Activated CD4-positive, alpha-beta T cell treated with anti-CD3 and anti-CD28 coated beads, Interleukin-2, amount 10 ng/mL, durations not matched to agents 7 days and 5 days (primary cell): ENCODE measurements around the gene TSPAN2. TPM values are rescaled to one million over a fixed set of nuclear protein-coding genes. Genes with fewer than 3 reads are reported as not detected.

Experiments used
- CTCF ChIA-PET: fragments of 350-600 bp; sonication (Branson Sonifier 250); formaldehyde crosslinking; loops from one replicate; lab custom pipeline; 2021; ENCODE audit warnings: antibody characterized with exemption; lab: Charles Lee
- POLR2A ChIA-PET: fragments of 350-600 bp; sonication (Branson Sonifier 250); formaldehyde crosslinking; loops from one replicate; lab custom pipeline; 2021; ENCODE audit warnings: antibody characterized with exemption; lab: Charles Lee
- DNase-seq: peaks from one replicate; pipeline ENCODE4 v3.0.0-alpha.2; 2020
- H3K27ac Mint-ChIP-seq: one replicate; pipeline ENCODE4 v1.8.0; 2021; ENCODE audit warnings: mild to moderate bottlenecking, moderate library complexity, mixed read lengths
- H3K27me3 Mint-ChIP-seq: one replicate; pipeline ENCODE4 v1.8.0; 2021; ENCODE audit warnings: mixed read lengths
- H3K36me3 Mint-ChIP-seq: one replicate; pipeline ENCODE4 v1.8.0; 2021; ENCODE audit warnings: low read depth, mixed read lengths
- H3K4me1 Mint-ChIP-seq: one replicate; pipeline ENCODE4 v1.8.0; 2021; ENCODE audit warnings: mixed read lengths
- H3K4me3 Mint-ChIP-seq: one replicate; pipeline ENCODE4 v1.8.0; 2021; ENCODE audit warnings: mild to moderate bottlenecking, moderate library complexity, mixed read lengths
- H3K9me3 Mint-ChIP-seq: one replicate; pipeline ENCODE4 v1.8.0; 2021; ENCODE audit warnings: mixed read lengths
- total RNA-seq, 2 experiments: library from RNA; stranded (reverse); gene quantifications; one replicate each; pipeline ENCODE4 v1.2.3, GENCODE V29; 2021

TSPAN2 gene
- total RNA-seq, 2 experiments from 2014 or later, result 2.4 to 3.5 TPM

DNA sequence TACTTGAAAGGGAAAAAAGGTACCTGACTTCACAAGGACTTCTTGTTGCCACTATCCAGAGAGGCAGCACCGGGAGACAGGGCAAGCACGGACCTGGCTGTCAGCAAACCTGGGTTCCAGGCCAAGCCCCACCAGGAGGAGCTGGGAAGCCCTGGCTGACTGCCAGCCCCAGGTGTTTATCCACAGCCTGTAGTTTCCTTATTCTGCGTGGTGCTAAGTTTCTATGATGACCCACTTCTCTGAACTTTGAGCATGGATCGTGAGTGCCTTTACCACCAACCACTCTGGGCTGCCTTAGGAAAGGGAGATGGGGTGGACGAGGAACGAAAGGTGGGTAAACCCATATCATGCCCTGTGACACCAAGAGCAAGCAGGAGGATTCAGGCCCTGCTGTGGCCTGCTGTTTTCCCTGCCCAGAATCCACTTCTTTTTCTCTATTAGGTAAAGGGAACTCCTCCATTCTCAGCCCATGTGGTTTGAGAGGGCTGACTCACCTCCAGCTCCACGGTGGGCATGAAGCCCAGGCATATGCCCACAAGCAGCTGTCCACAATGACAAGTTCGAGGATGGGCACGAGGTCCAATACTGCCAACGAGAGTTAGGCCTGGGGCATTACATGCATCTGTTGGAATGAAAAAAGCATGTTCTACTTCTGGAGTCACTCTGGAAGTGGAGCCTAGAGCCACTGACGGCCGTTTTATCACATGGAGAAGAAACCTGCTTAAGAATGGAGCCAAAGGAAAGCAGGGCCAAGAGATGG is 20.3 kb downstream of the TSPAN2 start:
- POLR2A ChIA-PET, result no interaction called here
- DNase-seq, result no peak
- H3K36me3 Mint-ChIP-seq, result peaks cover 2% of the 10 kb centered on the region
- H3K27me3 Mint-ChIP-seq, result no peaks in the 10 kb centered on the region
- H3K4me3 Mint-ChIP-seq, result no peak overlapping the region
- CTCF ChIA-PET, result interaction anchor here (1.0 kb wide), 1 partner anchor 17 kb away, joined by 3 read pairs; no protein-coding TSS in a partner anchor
- H3K9me3 Mint-ChIP-seq, result peaks cover 6% of the 10 kb centered on the region
- no peak overlapping the region for H3K27ac Mint-ChIP-seq
- peaks cover 29% of the 10 kb centered on the region for H3K4me1 Mint-ChIP-seq

DNA sequence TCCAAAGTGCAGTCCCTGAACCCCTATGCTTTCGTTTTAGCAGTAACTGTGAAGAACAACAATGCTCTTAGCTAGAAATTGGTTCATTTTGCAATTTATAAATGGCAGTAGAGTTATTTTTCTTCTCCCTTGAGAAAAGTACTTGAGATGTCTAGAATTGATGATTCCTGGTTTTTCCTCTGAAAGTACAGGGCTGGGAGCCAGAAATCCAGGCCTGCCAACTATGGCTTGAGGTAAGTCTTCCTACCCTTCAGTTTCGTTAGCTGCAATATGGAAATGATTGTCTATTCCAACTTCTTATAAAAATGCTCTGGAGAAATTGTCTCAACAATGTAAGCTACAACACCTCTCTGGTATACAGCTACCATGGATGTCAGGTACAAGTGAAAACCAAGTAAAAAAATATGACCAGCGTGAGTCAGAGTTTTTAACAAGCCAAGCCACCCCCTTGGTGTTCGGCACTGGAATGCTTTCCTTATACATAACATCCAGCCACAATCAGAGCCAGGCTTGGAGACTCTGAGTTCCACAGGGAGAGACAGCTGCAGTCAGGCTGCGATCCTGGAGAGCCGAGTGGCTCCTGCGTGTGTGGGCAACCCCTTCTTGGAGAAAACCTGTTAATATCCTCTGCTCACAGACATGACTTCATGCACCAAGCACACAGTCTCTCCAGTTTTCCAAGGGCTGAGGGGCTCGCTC is 22.0 kb downstream of the TSPAN2 start:
- POLR2A ChIA-PET, result interaction anchor here (0.6 kb wide), 1 partner anchor 16 kb away, joined by 5 read pairs; no protein-coding TSS in a partner anchor
- DNase-seq, result no peak
- Mint-ChIP-seq H3K4me1 (peaks cover 44% of the 10 kb centered on the region), H3K9me3 (peaks cover 10% of the 10 kb centered on the region), H3K36me3 (peaks cover 8% of the 10 kb centered on the region), H3K27ac (no peak overlapping the region), H3K4me3 (no peak overlapping the region), H3K27me3 (no peaks in the 10 kb centered on the region)
- CTCF ChIA-PET, result interaction anchor here (1.6 kb wide), 1 partner anchor 14 kb away, joined by 4 read pairs; no protein-coding TSS in a partner anchor

DNA sequence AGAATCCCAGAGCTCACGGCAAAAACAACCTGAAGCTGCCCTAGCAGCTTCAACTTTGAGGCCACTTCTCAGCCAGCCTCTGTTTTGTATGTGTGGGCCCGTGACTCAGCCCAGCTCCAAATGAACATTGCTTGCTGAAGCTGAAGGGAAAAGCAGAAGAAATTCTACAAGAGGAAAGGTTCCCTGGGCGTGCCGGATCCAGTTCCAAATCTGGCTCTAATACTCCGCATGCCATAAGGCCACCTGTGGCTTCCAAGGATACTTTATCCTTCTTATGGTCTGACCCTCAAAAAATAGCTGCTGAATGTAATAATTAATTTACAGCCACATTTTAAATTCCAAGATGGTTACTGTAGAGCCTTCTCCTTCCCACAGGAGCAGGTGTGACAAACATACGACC is 24.3 kb downstream of the TSPAN2 start:
- Mint-ChIP-seq H3K4me3 (no peak overlapping the region), H3K4me1 (peaks cover 50% of the 10 kb centered on the region), H3K27me3 (no peaks in the 10 kb centered on the region), H3K9me3 (peaks cover 10% of the 10 kb centered on the region), H3K36me3 (peaks cover 8% of the 10 kb centered on the region), H3K27ac (no peak overlapping the region)
- no peak for DNase-seq
- POLR2A ChIA-PET, result no interaction called here
- CTCF ChIA-PET, result interaction anchor here (1.1 kb wide), 1 partner anchor 17 kb away, joined by 4 read pairs; no protein-coding TSS in a partner anchor

DNA sequence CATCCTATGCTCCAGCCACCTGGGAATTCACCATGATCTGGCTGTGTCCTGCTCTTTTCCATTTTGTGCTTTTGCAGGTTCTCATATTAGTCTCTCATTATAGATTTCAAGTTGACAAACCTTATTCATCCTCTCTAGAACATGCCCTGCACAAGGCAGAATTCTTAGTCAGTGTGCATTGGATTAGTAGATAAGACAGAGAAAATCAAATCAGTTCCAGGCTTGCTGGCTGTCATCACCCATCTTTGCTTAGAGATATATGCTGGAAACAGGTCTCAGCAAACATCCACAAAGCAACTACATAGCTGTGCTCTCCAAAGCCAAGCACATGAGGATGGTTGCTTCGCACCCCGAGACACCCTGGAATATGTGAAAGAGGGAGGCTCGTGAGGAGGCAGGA is 24.8 kb downstream of the TSPAN2 start:
- ChIA-PET POLR2A (no interaction called here), CTCF (no interaction called here)

DNA sequence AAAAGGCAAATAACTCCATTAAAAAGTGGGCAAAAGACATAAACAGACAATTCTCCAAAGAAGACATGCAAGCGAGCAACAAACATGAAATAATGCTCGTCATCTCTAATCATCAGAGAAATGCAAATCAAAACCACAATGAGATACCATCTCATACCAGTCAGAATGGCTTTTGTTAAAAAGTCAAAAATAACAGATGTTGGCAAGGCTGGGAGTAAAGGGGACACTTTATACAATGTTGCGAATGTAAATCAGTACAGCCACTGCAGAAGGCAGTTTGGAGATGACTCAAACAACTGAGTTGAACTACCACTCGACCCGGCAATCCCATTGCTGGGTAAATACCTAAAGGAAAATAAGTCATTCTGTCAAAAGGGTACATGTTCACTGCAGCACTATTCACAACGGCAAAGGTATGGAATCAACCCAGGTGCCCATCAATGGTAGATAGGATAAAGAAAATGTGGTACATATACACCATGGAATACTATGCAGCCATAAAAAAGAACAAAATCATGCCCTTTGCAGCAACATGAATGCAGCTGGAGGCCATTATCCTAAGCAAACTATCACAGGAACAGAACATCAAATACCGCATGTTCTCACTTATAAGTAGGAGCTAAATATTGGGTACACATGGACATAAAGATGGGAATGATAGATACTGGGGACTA is 25.9 kb downstream of the TSPAN2 start:
- ChIA-PET CTCF (no interaction called here), POLR2A (no interaction called here)
- Mint-ChIP-seq H3K27ac (peak overlapping the region; percentile 96), H3K36me3 (peaks cover 8% of the 10 kb centered on the region), H3K4me3 (peak overlapping the region; percentile 49), H3K27me3 (no peaks in the 10 kb centered on the region), H3K9me3 (peaks cover 10% of the 10 kb centered on the region), H3K4me1 (peaks cover 50% of the 10 kb centered on the region)
- DNase-seq, result peak; percentile 44

More for the DNA sequence above, 24.8 kb downstream of the TSPAN2 start:
- H3K36me3 Mint-ChIP-seq, result peaks cover 8% of the 10 kb centered on the region
- H3K27ac Mint-ChIP-seq, result peak overlapping the region; percentile 28
- H3K4me3 Mint-ChIP-seq, result no peak overlapping the region
- H3K4me1 Mint-ChIP-seq, result peaks cover 50% of the 10 kb centered on the region
- DNase-seq, result no peak
- H3K27me3 Mint-ChIP-seq, result no peaks in the 10 kb centered on the region
- H3K9me3 Mint-ChIP-seq, result peaks cover 10% of the 10 kb centered on the region

DNA sequence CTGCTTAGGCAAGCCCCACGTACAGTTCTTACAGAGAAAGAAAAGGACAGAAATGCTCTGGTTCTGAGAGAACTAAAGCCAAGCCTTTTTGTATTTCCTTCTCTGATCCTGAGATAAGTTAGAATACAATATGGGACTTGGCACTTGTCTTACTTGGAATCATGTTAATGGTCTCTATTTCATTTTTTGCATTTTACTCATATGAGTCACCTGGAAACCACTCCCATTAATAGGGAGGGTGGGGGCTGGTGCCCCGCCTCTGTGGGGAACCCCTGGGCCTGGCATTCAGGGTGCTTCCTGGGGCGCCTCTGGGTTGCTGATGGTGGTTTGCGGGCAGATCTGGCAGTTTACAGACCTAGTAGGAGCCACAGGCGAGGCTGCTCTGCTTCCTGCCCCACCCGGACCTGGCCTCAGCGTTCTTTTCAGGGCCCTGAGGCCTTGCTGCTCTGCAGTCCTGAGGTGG is 26.7 kb downstream of the TSPAN2 start:
- H3K4me3 Mint-ChIP-seq, result peak overlapping the region; percentile 49
- DNase-seq, result peak; percentile 96
- H3K4me1 Mint-ChIP-seq, result peaks cover 50% of the 10 kb centered on the region

DNA sequence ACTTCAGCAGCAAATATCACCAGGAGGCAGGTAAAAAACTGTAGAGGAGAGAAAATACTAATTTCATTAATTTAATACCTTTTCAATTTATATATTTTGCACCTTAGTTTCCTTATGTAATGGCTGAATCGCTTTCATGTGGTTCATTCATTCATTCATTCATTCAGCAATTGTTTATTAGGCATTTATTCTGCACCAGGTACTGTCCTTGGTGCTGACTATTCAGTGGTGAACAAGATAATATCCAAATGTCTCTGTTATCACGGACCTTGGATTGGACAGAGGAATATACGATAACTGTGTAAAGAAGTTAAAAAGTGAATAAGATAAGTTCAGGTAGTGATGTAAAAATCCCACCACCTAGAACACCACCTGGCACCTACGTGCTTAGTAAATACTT is 28.8 kb downstream of the TSPAN2 start:
- Mint-ChIP-seq H3K36me3 (peaks cover 6% of the 10 kb centered on the region), H3K4me3 (no peak overlapping the region), H3K27ac (no peak overlapping the region), H3K4me1 (peaks cover 44% of the 10 kb centered on the region), H3K27me3 (no peaks in the 10 kb centered on the region), H3K9me3 (peaks cover 4% of the 10 kb centered on the region)
- CTCF ChIA-PET, result no interaction called here
- POLR2A ChIA-PET, result no interaction called here
- no peak for DNase-seq

More for the DNA sequence above, 26.7 kb downstream of the TSPAN2 start:
- CTCF ChIA-PET, result interaction anchor here (1.8 kb wide), 1 partner anchor 10 kb away, joined by 5 read pairs; no protein-coding TSS in a partner anchor
- H3K36me3 Mint-ChIP-seq, result peaks cover 8% of the 10 kb centered on the region
- peak overlapping the region; percentile 96 for H3K27ac Mint-ChIP-seq
- H3K9me3 Mint-ChIP-seq, result peaks cover 10% of the 10 kb centered on the region
- POLR2A ChIA-PET, result no interaction called here
- no peaks in the 10 kb centered on the region for H3K27me3 Mint-ChIP-seq

DNA sequence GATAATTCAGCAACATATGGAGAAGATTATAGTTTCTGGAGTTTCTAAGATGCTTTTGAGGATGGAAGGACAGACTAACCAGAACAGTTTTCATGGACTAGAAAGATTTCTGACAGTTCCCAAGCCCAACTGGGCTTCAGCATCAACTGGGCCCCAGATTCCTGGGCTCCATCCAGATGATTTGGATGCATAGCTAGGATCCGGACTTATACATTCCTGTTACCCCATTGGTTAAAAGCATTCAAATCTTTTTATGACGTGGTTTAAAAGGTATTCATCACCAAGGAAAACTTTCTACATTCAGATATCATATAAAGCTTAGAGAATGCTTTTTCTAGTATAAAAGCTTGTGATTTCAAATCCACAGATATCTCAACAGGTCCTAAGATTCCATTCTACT is 30.0 kb downstream of the TSPAN2 start:
- Mint-ChIP-seq H3K4me1 (peaks cover 38% of the 10 kb centered on the region), H3K9me3 (peaks cover 4% of the 10 kb centered on the region), H3K4me3 (no peak overlapping the region), H3K27ac (no peak overlapping the region), H3K36me3 (peaks cover 6% of the 10 kb centered on the region), H3K27me3 (peaks cover 2% of the 10 kb centered on the region)
- no peak for DNase-seq
- CTCF ChIA-PET, result no interaction called here
- POLR2A ChIA-PET, result no interaction called here

DNA sequence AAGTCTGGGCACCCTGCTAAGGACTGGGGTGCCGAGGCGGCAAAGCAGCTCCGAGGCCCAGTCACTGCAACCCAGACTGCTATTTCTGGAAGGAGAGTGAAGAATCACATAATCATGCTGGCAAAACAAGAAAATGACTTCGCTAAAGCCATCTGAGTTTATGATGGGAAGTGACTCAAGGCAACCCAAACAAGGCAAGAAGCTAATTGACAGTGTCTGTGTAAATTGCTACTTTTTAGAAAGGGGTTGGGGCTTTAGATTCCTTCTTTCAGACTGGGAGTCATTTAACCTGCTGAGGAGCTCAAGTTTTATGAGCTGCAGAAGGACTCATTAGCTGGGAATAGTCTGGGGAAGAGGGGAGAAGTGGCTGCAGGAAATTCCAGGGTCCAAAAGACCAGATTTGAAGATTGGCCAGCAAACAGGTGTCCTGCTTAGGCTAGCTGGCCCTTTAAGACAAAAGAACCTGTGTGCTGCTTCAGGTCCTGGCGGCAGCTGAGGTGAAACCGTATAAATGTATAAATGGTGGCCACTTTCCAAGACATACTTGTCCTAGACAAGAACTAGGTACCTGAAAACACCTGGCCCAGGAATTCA is 31.5 kb downstream of the TSPAN2 start:
- Mint-ChIP-seq H3K4me3 (no peak overlapping the region), H3K36me3 (no peaks in the 10 kb centered on the region), H3K4me1 (peaks cover 23% of the 10 kb centered on the region), H3K27me3 (peaks cover 2% of the 10 kb centered on the region), H3K9me3 (no peaks in the 10 kb centered on the region), H3K27ac (no peak overlapping the region)
- DNase-seq, result no peak
- CTCF ChIA-PET, result no interaction called here
- POLR2A ChIA-PET, result interaction anchor here (0.5 kb wide), 1 partner anchor 61 kb away, joined by 3 read pairs; no protein-coding TSS in a partner anchor

DNA sequence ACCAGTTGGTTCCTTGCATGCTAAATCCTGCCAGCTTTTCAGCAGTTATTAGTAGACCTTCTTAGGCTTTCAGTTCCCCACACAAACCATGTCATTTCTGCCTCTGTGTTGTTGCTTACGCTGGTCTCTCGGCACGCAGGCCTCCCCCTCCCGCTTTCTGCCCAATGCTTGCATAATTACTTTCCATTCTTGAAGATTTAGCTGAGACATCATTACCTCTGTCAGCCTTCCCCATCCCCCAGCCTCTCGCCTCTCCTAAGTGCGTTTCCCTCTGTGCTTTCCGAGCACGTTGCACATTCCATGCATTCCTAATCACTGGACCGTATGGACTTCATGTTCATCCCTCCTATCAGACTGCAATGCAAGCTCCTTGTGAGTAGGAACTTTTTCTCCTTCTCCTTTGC is 32.9 kb downstream of the TSPAN2 start:
- Mint-ChIP-seq H3K4me3 (no peak overlapping the region), H3K27ac (no peak overlapping the region), H3K27me3 (peaks cover 2% of the 10 kb centered on the region), H3K4me1 (peaks cover 9% of the 10 kb centered on the region), H3K9me3 (no peaks in the 10 kb centered on the region), H3K36me3 (no peaks in the 10 kb centered on the region)
- ChIA-PET POLR2A (no interaction called here), CTCF (interaction anchor here (0.7 kb wide), 1 partner anchor 334 kb away, joined by 3 read pairs; no protein-coding TSS in a partner anchor)
- DNase-seq, result no peak

DNA sequence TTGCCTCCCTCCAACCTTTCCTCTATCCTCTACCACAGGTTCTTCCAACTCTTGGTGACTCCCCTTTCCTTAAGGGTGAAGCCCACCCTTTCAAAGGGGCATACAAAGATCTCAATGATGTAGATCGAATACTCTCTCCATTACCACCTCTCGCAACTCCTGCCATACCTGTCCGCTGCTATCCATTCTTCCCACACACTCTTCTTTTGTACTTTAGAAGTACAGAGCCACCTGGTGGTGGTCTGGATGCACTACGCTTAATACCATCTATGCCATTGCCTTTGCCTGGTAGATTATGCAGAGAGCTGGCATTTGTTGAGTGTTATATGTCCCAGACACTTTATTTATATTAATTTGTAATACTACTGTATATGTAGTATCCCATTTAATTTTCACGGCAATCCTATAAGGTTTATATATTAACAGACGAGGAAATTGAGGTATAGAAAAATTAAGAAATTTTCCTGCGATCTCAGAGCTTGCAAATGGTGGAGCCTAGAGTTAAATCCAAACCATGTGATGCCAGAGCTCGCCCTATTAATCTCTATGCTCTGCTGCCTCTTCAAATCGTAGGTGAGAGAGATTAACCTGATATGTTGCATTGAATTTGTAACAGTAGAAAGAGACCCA is 36.7 kb downstream of the TSPAN2 start:
- POLR2A ChIA-PET, result no interaction called here
- H3K36me3 Mint-ChIP-seq, result no peaks in the 10 kb centered on the region
- H3K4me1 Mint-ChIP-seq, result peaks cover 7% of the 10 kb centered on the region
- H3K27me3 Mint-ChIP-seq, result peaks cover 2% of the 10 kb centered on the region
- CTCF ChIA-PET, result interaction anchor here (0.5 to 1.7 kb wide), 9 partner anchors 9 to 1075 kb away, joined by 3 to 5 read pairs (median 4); no protein-coding TSS in a partner anchor
- no peak overlapping the region for H3K27ac Mint-ChIP-seq
- H3K4me3 Mint-ChIP-seq, result no peak overlapping the region
- H3K9me3 Mint-ChIP-seq, result no peaks in the 10 kb centered on the region
- DNase-seq, result peak; percentile 65

DNA sequence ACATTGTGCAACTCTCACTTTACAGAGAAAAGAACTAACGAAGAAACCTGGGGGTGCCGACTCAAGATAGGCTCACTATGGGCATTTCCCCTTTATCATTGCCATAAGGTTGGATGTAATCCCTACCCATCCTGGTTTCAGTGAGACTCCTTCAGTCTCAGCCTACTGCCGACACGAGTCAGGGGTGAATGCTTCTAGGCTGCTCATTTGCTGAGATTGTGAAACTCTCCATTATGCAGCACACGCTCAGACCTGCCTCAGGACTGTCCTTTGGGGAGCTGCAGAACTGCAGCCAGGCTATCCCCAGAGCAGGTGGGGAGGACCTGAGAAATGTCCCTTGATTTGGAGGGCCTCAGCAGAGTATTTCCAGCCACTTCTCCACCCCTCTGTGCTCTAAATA is 37.5 kb downstream of the TSPAN2 start:
- H3K36me3 Mint-ChIP-seq, result no peaks in the 10 kb centered on the region
- no peak overlapping the region for H3K27ac Mint-ChIP-seq
- H3K4me3 Mint-ChIP-seq, result no peak overlapping the region
- H3K9me3 Mint-ChIP-seq, result no peaks in the 10 kb centered on the region
- CTCF ChIA-PET, result interaction anchor here (0.5 to 1.7 kb wide), 4 partner anchors 10 to 1074 kb away, joined by 3 to 5 read pairs (median 3); no protein-coding TSS in a partner anchor
- no peak for DNase-seq
- H3K27me3 Mint-ChIP-seq, result peaks cover 2% of the 10 kb centered on the region
- peaks cover 7% of the 10 kb centered on the region for H3K4me1 Mint-ChIP-seq
- POLR2A ChIA-PET, result no interaction called here
